SKM-1 (cell line): Measurements from ENCODE around the gene ANO5.

Source experiments
- DNase-seq: peaks from one replicate; lab custom pipeline; 2025; ENCODE audit not compliant: unreplicated experiment; lab: John Stamatoyannopoulos, UW

Gene ANO5

DNA sequence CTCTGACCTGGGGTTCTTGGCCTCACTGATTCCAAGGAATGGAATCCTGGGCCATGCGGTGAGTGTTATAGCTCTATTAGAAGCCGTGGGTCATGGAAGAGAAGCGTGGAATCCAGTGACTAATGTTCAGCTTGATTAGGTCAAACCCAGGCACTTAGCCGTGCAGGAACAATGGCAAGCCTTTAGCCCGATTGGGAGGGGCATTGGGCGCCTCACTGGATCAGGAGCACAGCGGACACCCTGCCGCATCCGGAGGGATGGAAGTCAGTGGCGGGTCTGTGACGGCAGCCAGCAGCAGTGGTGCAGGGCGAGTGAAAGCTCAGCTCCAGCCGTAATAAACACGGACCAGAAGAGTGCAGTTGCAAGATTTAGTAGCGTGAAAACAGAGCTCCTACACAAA lies 124.8 kb downstream of the ANO5 start:
- DNase-seq, result no peak

DNA sequence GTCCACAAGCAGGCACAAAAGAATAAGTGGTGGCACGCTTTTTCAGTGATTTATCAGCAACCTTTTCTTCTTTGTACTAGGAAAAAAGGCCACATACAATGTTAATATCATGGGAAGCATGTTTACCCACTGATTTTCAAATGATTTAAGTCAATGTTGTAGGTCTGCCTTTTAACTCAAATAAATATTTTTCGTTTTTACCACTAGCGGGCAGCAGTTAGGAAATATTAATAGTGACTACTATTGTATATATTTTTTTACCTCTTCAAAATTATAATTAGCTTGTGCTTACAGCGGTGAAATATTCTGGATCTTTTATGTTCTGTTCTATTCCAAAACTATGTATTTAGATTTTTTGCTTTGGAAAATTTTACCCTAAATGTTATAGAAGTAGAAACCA lies 138.9 kb downstream of the ANO5 start:
- DNase-seq, result no peak
